ENCODE data around the gene DIP2B.

DIP2B gene

GRCh38 chr12:50579757-50580267 is 75.0 kb downstream of the DIP2B start:
- DNase-seq: no peak

- DNase-seq: no peak
Observed at GRCh38 chr12:50580436-50580835, 75.7 kb downstream of the DIP2B start.

GRCh38 chr12:50581226-50582184 is 76.7 kb downstream of the DIP2B start:
- DNase-seq: no peak

DNA sequence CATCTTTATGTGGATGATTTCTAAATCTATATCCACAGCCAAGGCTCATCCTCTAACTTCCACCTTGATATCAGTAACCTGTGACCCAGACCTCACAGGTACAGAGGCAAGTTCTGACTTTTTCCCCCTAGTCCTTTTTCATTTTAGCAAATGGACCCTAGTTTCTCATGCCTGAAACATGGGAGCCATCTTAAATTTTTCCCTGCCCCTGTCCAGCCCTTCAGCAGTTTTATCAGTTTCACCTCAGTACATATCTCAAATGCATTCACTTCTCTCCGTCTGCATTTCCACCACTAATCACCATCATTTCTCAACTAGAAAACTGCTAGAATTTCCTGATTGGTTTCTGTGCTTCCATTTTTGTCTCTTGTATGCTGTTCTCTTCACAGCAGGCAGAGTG is 79.3 kb downstream of the DIP2B start:
- no peak for DNase-seq

DNA sequence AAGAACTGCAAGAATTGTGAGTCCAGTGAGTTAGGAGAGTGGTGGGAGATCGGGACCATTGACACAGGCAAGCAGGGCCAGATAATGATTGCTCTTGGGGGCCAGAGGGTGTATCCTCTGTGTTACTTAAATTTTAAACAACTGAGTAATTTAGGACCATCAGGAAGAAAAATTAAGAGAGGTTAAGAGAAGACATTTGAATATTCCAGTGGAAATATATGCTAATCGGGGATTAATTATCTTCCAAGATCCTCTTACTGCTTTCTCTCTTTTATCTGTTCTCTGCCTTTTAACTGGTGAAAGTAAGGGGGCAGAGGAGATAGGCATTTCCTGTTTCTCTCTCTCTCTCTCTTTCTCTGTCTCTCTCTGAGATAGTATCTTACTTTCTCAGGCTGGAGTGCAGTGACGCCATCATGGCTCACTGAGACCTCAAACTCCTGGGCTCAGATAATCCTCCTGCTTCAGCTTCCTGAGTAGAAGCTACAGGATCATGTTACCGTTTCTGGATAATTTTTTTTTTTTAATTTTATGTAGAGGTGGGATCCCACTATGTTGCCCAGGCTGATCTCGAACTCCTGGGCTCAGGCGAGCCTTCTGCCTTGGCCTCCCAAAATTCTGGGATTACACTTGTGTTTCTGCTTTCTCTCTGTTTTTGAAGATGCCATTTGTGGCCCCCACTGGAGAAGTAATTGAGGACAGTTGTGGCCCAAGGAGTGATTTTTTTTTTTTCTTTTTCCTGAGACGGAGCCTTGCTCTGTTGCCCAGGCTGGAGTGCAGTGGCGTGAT is 85.1 kb downstream of the DIP2B start:
- DNase-seq: no peak

GRCh38 chr12:50590869-50591268 is 86.1 kb downstream of the DIP2B start:
- no peak for DNase-seq

DNA sequence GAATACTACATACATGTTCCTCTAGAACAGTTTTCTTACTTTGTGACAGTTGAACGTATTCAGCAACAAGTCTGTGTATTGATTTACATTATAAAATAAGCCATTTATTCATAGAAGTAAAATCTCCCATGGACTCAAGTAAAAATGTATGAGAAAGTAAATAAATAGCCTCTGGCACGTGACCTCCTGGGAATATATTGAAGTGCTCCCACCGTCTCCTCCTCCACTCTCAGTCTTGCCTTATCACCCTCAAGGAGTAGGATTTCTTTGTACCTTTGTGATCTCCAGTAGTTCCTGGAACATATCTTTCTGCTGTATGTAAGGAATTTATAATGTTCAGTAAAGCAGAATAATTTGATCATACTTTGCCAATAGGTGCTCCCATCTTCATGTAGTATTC is 90.9 kb downstream of the DIP2B start:
- no peak for DNase-seq

DNA sequence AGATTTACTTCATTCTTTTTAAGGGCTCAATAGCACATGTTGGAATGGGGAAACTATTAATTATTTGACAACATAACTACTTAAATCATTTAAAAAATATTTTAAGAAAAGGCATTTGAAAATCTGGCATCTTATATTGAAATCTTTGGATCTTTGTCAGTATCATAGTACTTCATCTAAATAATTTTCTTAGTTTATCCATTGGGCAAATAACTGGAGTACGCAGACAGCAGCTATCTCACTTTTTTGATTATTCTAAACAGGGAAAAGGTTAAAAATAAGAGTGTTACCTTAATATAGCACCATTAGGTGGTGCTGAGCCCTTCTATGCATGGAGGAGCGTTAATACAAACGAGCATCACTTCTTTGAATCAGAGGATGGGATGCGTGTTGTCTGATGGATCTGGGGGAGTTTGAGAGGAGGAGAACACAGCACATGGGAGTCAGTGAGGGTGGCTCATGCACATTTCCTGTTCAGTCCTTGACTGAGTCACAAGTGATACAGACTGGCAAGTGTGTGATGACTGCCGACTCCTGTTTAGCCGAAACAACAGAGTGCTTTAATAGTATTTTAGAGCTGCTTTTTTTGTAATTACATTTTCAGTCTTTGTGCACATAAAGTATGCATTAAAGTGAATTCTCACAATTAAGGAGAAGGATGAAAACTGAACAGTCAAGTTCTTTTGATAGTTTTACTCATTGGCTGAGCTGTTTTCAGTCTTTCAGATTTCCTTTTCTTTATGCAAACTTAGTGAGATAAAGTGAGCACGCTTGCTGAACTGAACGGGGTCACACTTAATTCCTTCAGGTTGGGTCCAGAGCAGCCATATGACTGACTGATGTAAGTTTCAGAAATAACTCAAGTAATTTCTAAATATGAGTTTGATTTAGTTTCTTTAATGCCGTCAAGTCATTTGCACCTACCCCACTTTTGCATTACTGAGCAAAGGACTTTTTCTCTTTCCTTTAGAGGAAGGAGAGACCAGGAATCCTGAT is 92.7 kb downstream of the DIP2B start:
- DNase-seq: no peak

GRCh38 chr12:50598321-50598862 is 93.6 kb downstream of the DIP2B start:
- DNase-seq: no peak

DNA sequence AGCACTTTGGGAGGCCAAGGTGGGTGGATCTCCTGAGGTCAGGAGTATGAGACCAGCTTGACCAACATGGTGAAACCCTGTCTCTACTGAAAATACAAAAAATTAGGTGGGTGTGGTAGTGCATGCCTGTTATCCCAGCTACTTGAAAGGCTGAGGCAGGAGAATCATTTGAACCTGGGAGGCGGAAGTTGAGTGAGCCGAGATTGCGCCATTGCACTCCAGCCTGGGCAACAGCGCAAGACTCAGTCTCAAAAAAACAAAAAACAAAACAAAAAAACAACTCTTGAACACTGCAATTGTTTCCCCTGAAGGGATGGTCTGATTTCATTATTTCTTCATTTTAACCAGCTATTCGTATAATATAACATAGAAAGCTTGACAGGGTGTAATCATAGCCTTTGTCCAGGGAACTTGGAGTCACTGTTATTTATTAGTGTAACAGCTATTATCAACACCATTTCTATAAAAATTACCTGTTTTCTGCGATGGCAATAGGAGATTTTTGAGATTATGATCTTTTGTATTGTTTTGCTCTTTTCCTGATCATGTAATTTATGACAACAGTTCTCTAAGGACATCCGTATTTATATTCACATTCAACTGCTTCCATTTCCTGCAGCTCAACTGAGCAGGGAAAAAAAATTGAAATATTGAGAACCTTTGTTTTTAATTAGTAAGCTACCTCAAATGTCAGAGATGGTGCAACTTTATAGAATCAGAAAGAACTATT is 94.7 kb downstream of the DIP2B start:
- no peak for DNase-seq

- DNase-seq: no peak
Observed at GRCh38 chr12:50600364-50600763, 95.6 kb downstream of the DIP2B start.

GRCh38 chr12:50603817-50604639 is 99.2 kb downstream of the DIP2B start:
- DNase-seq: no peak

DNA sequence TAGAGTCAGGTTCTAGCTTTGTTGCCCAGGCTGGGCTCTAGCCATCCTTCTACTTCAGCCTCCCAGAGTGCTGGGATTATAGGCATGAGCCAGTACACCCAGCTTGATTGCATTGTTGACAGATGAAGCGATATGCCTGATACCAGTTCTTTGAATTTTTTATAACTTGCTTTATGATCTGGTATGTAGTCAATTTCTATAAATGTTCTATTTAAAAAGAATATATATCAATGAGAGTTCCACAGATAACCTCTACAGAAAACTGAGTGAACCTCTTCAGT is 99.8 kb downstream of the DIP2B start:
- DNase-seq: no peak

DNA sequence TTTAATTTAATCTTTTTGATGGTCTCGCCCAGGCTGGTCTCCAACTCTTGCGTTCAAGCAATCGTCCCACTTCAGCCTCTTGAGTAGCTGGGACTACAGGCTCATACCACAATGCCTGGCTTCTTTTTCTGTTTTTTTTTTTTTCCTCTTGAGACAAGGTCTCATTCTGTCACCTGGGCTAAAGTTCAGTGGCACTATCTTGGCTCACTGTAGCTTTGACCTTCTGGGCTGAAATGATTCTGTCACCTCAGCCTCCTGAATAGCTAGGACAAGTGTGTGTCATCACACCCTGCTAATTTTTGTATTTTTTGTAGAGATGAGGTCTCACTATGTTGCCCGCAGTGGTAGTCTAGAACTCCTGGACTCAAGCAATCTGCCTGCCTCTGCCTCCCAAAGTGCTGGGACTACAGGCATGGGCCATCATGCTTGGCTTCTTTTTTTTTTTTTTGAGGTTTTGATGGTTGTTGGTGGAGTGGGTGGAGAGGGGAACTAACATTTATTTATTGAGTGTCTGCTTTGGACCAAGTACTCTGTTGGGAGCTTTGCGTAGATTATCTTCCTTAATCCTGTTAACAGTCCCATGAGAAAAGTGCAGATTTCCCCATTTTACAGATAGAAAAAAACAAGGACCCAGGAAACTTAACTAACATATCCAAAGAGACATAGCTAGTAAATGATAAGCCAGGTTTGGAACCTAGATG is 102.0 kb downstream of the DIP2B start:
- DNase-seq: no peak

- no peak for DNase-seq
Observed at GRCh38 chr12:50609292-50609874, 104.6 kb downstream of the DIP2B start.

DNA sequence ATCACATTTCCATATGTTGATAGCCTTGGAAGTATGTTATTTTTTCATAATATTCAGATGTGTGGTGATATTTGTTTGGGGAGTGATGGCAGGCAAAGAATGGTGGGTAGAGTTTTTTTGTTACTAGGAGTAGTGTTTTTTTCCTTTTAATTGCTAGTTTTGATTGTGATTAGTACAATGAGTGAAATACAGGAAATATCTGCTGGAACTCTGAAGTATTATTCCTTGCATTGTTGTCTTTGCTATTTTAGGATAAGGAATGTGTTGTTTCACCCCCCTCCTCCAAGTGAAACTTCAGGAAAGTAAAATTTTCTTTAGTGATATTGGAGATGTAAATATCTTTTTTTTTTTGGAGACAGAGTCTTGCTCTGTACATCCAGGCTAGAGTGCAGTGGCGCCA is 105.4 kb downstream of the DIP2B start:
- DNase-seq: no peak

- no peak for DNase-seq
Observed at GRCh38 chr12:50611021-50611744, 106.4 kb downstream of the DIP2B start.

DNA sequence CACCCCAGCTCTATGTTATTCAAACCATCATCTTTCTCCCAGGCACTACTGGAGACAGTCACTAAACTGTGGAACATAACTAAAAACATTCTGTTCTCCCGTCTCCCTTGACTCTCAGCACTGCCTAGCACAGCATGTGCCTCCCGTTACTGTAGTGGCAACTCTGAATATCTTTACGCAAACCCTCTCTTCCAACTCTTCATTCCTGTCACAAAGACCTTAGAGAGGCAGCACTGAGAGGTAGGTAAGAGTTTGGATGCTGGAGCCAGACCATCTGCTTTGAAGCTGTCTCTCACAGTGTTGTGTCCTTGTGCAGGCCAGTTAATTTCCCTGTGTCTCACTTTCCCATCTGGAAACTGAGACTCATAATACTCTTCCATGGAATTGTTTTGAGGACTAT is 108.1 kb downstream of the DIP2B start:
- DNase-seq: no peak

DNA sequence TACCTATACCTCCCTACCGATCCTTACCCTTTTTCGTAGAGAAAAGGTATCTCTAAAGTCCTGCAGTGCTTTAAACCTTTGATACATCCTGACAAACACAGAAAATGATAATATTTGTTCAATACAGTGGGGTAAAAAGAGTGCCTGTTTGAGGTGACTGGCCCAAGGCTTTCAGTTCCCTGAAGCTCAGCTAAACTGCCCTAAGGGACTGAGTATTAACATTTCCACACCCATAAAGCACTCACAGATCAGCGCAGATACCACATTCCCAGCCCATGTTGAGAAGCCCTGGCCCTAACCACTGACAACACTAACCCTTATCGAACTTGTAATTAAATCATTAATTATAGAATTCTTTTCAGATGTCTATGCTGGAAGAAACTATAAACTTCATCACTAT is 108.7 kb downstream of the DIP2B start:
- DNase-seq: no peak

Data from NCI-H510A (cell line).